Activated CD8-positive, alpha-beta memory T cell treated with anti-CD3 and anti-CD28 coated beads for 1 hour (primary cell): ENCODE measurements around the gene ZNF697.
"Not testable (repeated sequence)": the region's sequence is repeated elsewhere in the genome, so short reads cannot be mapped to it uniquely, and the experiment has no call there.

ENCODE experiments used
- DNase-seq, 2 donors: peaks; one replicate each; pipeline ENCODE4 v3.0.0-alpha.2; 2020; ENCODE audit warnings: low read depth in 1 of 2; ENCODE audit errors: extremely low read depth in 1 of 2

Gene ZNF697

GRCh38 chr1:119603695-119604094 is 44.4 kb downstream of the ZNF697 start:
- no peak for DNase-seq

- not testable (repeated sequence) for DNase-seq
These were observed 44.8 kb downstream of the ZNF697 start for GRCh38 chr1:119603241-119603640.

- DNase-seq, result not testable (repeated sequence)
These were observed 45.3 kb downstream of the ZNF697 start for GRCh38 chr1:119602789-119603188.

GRCh38 chr1:119602169-119602568 is 45.9 kb downstream of the ZNF697 start:
- no peak for DNase-seq

GRCh38 chr1:119600976-119601375 is 47.1 kb downstream of the ZNF697 start:
- DNase-seq, result no peak

GRCh38 chr1:119600561-119600960 is 47.5 kb downstream of the ZNF697 start:
- DNase-seq, result no peak

- DNase-seq, result no peak
These were observed 52.5 kb downstream of the ZNF697 start for GRCh38 chr1:119595606-119596005.

GRCh38 chr1:119595168-119595567 is 52.9 kb downstream of the ZNF697 start:
- no peak for DNase-seq

GRCh38 chr1:119594376-119594775 is 53.7 kb downstream of the ZNF697 start:
- no peak for DNase-seq

- DNase-seq, result no peak
These were observed 54.3 kb downstream of the ZNF697 start for GRCh38 chr1:119593805-119594204.

GRCh38 chr1:119590393-119590792 is 57.7 kb downstream of the ZNF697 start:
- no peak for DNase-seq

GRCh38 chr1:119588621-119589020 is 59.4 kb downstream of the ZNF697 start:
- DNase-seq, result no peak

- DNase-seq, result no peak
These were observed 60.7 kb downstream of the ZNF697 start for GRCh38 chr1:119587341-119587740.

- not testable (repeated sequence) for DNase-seq
These were observed 62.3 kb downstream of the ZNF697 start for GRCh38 chr1:119585801-119586200.

- no peak for DNase-seq
These were observed 65.3 kb downstream of the ZNF697 start for GRCh38 chr1:119582801-119583200.

GRCh38 chr1:119581076-119581475 is 67.0 kb downstream of the ZNF697 start:
- DNase-seq, result not testable (repeated sequence)

- no peak for DNase-seq
These were observed 74.2 kb downstream of the ZNF697 start for GRCh38 chr1:119573886-119574285.

GRCh38 chr1:119569930-119570622 is 78.0 kb downstream of the ZNF697 start:
- DNase-seq, result not testable (repeated sequence)
